Activated T-cell treated with anti-CD3 and anti-CD28 coated beads for 1 hour (primary cell): ENCODE data around the gene PAX7.
A peak's percentile ranks its signal among the peaks of the same experiment; 100 is the strongest.
"Not testable (repeated sequence)": the region's sequence is repeated elsewhere in the genome, so short reads cannot be mapped to it uniquely, and the experiment has no call there.

Experiments used
- DNase-seq: peaks from one replicate; pipeline ENCODE4 v3.0.0-alpha.2; 2020; ENCODE audit warnings: low read depth

Gene PAX7

DNA sequence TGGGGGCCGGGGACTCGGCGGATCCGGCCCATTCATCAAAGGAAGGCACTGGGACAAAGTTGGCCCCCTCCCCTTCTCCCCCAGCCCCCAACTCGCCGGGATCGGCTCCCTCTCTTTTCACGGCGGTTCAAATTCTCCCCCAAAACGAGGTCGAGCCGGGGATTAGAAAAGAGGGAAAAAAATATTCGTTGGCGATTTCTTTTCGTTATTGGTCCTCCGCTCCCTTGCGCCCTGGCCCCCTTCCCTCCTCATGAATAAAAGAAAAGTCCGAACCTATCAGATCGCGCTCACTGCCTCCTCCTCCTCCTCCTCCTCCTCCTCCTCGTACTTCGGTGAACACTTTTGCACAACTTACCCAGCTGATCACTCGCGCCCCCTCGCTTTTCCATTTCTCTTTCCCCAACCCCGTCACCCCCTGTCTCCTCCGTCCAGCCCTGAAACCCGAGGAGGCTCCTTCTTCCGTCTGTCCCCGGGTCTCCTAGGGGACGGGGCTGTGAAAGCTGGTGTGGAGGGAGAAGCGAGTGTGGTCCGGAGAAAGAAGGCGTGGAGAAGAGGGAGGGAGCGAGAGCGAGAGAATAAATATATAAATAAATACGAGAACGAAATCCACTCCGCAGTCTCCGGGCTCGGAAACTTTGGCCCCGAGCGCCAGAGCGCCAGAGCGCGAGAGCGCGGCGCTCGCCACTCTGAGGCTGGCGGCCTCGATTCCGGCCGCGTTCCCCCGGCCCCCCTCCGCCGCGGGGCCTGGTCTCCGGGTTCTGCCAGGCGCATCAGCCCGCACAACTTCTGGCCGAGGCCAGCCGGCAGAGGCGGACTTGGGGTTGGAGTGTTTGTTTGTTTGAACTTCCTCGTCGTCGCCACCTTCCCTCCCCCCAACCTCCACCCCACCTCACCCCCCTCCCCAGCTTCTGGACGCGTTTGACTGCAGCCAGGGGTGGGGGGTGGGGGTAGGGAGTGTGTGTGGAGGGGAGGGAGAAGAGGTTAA lies at the start of gene PAX7:
TSS of gene PAX7 (plus strand) at position 336 of the 985 bp plus-strand sequence. CDS start 758 bp downstream, outside the sequence.
- no peak for DNase-seq

DNA sequence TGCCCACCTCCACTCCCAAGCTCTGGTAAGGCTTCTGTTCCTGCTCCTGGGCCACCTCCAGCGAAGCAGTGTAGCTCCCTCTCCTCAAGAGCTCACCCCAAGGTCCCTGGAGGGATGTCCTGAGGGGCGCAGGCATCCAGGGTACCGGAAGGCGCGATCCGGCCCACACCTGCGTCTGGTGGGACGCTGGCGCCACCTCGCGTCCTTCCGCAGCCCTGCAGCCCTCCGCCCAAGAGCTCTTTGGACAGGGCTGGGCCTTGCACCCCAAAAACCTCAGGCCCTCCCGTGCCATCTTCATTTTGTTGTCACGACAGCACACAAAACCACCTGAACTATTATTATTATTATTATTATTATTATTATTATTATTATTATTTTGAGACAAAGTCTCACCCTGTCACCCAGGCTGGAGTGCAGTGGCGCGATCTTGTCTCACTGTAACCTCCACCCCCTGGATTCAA lies 49.2 kb upstream of the PAX7 start:
- DNase-seq, result no peak

DNA sequence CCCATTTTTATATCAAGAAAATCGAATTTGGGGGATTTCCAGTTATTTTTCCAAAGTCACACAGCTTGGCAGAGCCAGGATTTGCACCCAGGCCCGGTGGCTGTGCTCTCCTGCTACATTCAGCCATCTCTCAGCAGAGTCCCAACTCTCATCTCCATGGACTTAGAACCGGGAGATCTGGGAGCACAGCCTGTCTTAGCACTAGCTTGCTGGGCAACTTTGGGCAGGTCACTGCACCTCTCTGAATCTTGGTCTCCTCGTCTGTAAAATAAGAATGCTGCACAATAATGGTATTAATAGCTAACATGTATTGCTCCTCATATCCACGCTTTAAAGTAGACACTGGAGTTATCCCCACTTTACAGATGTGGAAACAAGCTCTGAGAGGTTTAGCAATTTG lies 47.8 kb upstream of the PAX7 start:
- DNase-seq, result no peak

DNA sequence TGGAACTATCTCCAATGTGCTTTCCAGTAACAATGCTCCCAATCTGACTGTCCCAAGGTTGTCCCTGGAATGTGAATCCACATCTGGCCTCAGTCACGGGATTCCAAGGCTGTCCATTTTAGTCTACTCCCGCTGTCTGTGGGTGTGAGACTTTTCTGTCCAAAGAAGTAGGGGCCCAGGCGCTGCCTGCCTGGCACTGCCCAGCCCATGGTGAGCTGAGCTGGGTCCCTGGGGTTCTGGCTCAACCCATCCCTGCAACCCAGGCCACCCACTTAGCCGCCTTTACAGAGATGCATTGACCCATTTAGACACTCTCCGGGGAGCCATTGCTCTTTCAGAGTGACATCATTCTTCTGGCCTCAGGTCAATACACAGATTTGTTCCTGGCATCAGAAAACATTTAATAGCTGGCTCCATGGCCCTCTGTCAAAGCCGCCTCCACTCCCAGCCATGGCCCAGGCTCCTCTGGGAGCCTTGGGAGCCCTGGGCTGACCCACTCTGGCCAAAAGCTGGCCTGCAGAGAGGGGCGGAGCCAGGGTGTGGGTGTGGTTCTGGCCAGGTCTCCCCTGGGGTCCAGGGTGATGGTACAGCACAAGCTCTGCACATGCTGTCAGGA lies 47.2 kb upstream of the PAX7 start:
- DNase-seq, result no peak

DNA sequence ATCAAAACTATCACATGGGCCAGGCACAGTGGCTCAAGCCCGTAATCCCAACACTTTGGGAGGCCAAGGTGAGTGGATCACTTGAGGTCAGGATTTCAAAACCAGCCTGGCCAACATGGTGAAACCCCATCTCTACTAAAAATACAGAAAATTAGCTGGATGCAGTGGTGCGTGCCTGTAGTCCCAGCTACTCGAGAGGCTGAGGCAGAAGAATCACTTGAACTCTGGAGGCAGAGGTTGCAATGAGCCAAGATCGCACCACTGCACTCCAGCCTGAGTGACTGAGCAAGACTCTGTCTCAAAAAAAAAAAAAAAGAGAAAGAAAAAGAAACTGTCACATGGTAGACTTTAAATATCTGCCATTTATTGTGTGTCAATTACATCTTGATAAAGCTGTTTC lies 44.6 kb upstream of the PAX7 start:
- DNase-seq, result not testable (repeated sequence)

DNA sequence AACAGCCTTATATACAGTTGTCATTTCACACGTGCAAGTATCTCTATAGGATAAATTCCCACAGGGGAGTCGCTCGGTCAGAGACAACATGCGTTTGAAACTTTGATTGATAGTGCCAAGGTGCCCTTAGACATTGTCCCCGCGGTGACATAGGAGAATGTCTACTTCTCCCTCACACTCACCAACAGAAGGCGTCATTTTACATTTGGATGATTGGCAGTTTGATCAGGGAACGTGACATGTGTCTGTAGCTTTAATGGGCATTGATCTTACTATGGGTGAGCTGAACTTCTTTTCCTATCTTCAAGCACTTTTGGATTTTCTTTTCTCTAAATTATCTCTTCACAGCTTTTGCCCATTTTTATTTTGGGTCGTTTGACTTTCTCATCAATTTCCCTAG lies 42.6 kb upstream of the PAX7 start:
- no peak for DNase-seq

DNA sequence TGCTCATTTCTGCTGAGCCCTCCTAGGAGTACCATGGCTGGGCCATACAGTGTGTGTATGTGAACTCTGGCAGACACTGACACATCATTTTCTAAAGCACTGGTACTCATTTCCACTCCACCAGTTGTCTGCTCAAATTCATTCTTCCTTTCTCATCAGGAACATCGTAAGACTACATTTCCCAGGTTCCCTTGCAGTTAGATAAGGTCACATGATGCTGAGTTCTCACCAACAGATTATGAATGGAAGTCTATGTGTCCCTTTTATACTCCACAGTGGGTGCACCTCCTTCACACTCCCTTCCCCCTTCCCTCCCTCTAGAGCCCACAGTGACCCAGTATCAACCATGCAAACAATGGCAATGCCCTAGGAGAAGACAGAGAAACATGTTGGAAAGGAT lies 38.3 kb upstream of the PAX7 start:
- no peak for DNase-seq

DNA sequence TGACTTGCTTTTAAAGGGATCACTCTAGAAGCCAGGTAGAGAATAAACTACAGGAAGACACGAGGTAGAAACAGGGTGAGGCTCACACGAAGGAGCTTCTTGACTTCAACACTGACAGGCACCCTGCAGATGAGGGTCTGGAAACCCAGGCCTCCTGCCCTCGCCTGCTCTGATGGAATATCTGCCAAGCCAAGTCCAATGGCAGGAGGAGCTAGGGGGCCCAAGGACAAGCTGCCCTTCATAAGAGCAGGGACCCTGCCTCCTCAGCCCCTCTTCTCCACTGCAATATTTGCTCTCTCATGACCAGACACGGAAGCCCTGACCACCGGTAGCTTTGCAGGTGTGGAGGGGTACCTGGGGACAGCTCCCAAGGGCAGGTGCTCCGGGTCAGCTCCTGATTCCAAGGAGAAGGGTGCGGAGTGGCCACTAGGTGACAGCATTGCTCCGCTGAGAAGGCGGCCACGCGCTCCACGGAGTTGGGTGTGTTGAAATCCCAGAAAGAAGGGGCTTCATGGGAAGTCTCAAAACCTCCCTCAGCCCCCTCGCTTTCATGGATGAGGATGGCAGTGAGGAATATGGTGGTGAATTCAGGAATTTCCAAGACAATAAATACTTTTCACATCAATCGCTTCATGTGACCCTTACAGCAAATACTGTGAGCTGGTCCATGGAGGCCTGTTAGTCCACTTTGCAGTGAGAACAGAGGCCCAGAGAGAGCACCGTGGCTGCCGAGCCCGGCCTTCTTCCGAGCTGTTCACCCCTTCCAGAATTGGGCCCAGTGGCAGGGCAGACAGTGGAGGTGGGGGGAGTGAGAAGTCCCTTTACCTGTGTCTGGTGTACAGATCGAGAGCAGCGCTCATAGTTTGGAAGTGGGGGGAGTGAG lies 33.2 kb upstream of the PAX7 start:
- DNase-seq, result peak; percentile 51

DNA sequence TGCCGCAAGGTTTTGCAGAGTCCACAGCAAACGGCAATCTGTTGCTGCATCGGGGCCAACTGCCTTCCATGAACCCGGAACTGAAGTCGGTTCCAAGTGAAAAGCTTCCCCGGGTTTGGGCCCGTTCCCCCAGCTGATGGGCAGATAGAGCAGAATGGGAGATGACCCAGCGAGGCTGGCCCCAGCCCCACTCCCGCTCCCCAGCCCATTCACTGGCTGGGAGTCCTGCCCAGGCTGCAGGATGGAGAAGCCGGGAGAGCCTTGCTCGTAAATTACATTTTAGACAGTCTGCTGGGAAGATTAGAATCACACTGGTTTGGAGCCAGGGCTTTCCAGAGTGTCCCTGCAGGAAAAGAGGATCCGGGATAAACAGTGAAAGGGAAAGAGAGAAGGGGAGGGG lies 31.6 kb upstream of the PAX7 start:
- no peak for DNase-seq

DNA sequence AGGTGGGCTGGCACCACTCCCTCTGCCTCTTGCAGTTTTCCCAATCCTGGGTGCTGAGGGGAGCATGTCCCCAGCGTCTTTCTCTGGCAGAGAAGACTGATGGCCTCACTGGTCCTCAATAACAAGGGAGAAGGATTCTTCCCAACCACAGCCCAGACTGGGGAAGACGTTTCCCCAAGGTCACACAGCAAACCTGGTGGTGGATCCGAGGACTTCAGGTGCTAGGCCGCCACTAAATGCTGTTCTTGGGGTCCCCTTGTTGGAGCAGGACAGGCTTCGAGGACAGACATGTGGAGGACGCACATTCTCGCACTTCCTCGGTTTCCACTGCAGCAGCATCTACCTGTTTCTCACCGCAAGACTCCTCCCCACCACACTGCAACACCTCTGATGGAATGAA lies 30.9 kb upstream of the PAX7 start:
- no peak for DNase-seq

DNA sequence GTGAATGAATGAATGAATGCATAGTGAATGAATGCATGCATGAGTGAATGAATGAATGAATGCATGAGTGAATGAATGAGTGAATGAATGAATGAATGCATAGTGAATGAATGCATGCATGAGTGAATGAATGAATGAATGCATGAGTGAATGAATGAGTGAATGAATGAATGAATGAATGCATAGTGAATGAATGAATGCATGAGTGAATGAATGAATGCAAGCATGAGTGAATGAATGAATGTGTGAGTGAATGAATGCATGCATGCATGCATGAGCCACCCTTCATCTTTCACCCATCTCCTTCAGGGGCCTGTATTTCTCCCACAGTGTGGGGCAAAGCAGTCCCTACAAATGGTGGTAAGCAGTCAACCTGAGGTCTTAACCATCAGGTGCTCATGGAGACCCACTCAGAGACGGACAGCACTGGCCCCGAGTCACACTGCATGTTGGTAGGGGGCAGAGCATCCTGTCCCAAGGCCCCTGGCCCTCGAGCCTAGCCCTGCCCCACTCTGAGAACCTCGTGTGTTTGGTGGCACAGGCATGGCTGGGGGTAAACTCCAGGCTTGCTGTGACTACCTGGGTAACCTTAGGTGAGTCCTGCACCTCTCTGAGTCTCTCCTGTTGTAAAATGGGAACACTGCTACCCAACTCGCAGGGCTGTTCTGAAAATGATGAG lies 28.0 kb upstream of the PAX7 start:
- DNase-seq, result no peak

DNA sequence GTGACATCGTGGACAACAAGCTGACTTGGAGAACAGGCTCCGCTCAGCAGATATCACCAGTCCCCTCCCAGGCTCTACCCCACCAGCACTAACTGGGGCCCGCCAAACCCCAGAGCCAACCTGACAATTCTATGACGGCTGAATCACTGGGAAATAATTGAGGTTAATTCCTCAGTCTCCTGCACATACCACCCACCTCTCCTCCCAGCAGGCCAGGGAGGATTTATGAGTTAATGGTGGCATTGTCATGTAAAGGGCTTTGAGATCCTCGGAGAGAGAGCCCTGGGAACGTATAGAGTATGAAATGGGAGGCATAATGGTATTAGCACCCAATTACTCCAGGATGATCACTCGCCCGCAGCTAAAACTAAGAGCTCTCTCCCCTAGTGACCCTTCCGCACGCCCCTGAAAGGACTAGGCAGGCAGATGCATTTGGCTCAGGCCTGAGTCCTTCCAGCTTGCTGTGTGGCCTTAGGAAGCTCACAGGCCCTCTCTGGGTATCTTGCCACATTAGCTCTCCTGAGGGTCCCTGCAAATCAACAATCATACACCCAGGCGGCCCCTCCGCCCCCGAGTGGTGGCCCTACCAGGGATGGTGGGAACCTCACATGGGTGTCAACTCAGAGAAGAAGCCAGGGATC lies 27.3 kb upstream of the PAX7 start:
- no peak for DNase-seq

DNA sequence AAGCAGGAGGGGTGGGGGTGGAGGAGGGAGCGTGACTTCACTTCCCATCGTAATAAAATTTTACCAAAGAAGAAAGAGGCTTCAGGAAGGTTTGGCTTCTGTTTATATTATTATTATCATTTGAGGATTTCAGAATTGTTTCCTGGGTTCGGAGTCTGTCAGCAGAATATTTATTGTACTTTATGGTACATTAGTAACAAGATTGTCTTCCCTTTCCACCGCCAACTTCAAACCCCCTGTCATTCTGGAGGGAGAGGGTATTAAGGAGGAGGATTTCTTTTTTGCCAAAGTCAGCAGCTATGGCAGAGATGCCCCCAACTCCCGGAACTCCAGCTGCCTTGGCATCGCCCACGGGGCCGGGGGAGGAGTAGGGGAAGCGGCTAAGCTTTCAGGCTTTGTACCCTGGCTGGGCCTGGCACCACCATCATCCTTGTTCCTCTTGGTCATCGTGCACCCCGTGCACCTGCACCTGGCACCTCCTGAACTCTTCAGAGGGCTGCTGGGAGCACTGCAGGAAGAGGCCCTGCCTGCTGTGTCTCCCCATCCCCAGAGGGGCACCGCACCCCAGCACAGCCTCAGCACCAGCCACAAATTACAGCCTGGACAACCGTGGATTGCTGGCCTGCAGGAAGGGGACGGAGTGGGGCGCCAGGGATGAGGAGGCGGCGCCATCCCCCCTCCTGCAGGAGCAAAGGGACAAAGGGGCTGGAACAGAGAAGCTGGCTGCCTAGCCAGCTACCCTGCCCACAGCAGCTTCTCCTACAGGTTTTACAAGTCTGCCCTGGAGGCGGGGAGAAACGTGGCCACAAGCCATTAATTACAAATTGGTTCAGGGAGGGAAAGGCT lies 24.0 kb upstream of the PAX7 start:
- no peak for DNase-seq

DNA sequence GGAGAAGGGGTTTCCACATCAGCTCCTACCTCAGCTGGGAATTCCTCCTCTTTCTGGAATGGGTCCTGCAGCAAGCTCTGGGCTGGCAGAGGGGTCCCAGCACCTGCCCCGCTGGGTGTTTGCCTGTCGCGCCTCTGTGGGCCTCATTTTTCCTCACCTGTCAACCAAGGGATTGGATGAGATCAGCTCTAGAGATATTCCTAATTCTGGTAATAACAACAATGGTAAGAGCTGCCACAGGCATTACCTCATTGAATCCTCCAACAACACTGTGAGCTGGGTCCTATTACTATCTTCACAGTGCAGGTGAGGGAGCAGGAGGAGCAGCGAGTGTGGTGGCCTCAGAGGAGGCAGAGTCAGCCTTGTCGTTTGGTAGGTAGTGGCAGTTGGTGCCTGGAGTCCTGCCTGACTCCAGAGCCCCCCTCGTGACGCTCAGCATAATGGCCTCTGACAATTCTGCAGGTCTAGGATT lies 23.3 kb upstream of the PAX7 start:
- DNase-seq, result no peak

DNA sequence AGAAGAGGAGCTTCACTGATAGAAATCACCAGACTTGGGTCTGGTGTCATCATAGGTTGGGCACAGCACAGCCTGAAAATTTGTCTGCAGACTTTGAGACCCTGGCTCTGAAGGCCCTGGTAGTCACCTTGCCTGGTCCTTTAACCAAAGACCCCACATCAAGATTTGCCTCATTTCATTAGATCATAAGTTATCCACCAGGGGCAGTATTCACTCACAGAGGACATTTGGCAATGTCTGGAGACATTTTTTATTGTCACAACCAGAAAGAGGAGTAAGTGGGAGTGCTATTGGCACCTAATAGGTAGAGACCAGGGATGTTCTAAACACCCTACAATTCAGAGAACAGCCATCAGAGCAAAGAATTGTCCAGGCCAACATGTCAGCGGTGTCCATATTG lies 22.1 kb upstream of the PAX7 start:
- no peak for DNase-seq

DNA sequence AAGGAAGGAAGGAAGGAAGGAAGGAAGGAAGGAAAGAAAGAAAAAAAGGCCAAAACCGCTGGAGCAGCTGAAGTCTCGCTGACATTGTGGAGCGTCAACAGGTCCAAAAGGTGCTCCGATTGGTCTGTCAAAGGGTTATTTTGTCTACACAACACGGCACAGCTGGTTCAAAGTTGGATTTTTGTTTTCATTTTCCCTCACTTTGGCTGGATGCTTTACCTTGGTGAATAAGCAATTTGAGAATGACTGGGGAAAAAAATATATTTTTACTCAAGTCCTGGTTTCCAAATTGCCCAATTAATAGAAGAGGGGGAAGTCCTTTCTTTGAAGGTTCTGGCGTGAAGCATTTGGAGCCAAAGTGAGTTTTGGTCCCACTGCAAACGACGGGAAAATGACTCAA lies 19.3 kb upstream of the PAX7 start:
- no peak for DNase-seq

DNA sequence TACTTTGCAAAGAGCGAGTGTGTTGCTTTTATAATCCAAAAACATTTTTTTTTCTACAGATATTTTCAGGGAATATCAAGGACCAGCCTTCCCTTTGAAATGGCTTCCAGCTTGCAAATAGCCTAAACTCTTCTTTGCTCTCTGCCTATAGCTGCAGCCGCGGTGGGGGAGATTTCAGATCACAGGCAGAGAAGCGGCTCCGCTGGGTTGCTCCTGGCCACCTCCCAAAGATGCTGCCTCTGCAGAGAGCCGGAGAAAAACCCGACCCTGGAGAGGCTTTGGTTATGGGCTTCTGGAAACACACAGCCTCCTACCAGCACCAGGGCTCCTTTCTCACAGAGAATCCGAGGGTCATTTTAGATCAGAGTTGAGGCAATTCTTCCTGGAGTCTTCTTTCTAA lies 18.6 kb upstream of the PAX7 start:
- DNase-seq, result no peak

DNA sequence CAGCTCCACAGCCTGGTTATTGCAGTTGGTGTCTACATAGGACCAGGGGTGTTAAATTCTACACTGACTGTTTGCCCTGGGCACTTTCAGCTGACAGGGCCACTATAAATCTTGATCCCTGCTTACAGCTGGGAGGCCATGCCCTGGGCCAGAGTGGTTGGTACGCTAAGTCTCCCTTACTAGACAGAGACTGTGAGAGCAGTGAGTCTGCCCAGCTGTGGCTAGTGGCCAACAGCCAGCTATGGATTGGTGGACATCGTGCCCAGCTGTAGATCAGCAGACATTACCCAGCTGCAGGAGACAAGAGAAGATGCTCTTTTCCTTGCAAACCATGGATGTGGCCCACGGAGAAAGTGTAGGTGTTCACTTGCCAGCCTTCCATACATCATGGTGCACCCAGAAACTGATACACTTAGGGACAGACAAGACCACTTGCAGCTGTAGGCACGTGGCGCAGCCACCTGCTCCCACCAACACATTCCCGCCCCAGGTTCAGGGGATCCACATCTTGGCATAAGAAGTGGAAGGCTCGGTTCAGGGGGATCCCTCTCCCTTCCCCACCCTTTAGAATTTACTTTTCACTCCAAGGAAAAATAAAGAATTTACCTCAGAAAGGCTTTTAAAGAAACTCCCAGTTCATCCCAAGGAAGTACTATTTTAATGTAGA lies 16.4 kb upstream of the PAX7 start:
- DNase-seq, result no peak
